Osteoblast (primary cell): ENCODE results near the gene SLC25A3. TPM values are rescaled to one million over a fixed set of nuclear protein-coding genes. Genes with fewer than 3 reads are reported as not detected.
A peak's percentile ranks its signal among the peaks of the same experiment; 100 is the strongest.
"Not testable (repeated sequence)": the region's sequence is repeated elsewhere in the genome, so short reads cannot be mapped to it uniquely, and the experiment has no call there.

Experiments
- DNase-seq: peaks from one replicate; pipeline ENCODE4 v3.0.0; 2011; ENCODE audit warnings: low spot score, mixed read lengths; ENCODE audit not compliant: insufficient read length; ENCODE audit errors: missing footprints
- H2AFZ ChIP-seq: 2 replicates; pipeline ENCODE4 v1.6.0; 2011; ENCODE audit warnings: mild to moderate bottlenecking, low read length
- H3K27ac ChIP-seq: 2 replicates; pipeline ENCODE4 v1.5.1; 2011; ENCODE audit warnings: mild to moderate bottlenecking, low read depth, low read length, moderate library complexity
- H3K27me3 ChIP-seq: 2 replicates; pipeline ENCODE4 v1.6.0; 2012; ENCODE audit warnings: mild to moderate bottlenecking, control low read depth, inconsistent platforms, low read length, moderate library complexity; ENCODE audit not compliant: insufficient read depth
- H3K36me3 ChIP-seq: 2 replicates; pipeline ENCODE4 v1.5.1; 2011; ENCODE audit warnings: mild to moderate bottlenecking, low read length, control low read depth, moderate library complexity; ENCODE audit not compliant: insufficient read depth
- H3K4me1 ChIP-seq: 2 replicates; pipeline ENCODE4 v1.5.1; 2011; ENCODE audit warnings: mild to moderate bottlenecking, low read length, control low read depth, moderate library complexity; ENCODE audit not compliant: insufficient read depth
- H3K4me2 ChIP-seq: 2 replicates; pipeline ENCODE4 v1.6.0; 2011; ENCODE audit warnings: mild to moderate bottlenecking, low read length; ENCODE audit not compliant: insufficient read depth
- H3K4me3 ChIP-seq: fragments of 200-600 bp; sonication (generic); 3 replicates; pipeline ENCODE4 v1.5.1; 2012; ENCODE audit warnings: mild to moderate bottlenecking, low read length, inconsistent platforms; ENCODE audit not compliant: insufficient read depth
- H3K79me2 ChIP-seq: 2 replicates; pipeline ENCODE4 v1.6.0; 2012; ENCODE audit warnings: mild to moderate bottlenecking, low read length, control low read depth, inconsistent platforms; ENCODE audit not compliant: insufficient read depth
- H3K9me3 ChIP-seq: 2 replicates; pipeline ENCODE4 v1.5.1; 2011; ENCODE audit warnings: low read depth, low read length, control low read depth
- H4K20me1 ChIP-seq: 2 replicates; pipeline ENCODE4 v1.6.0; 2012; ENCODE audit warnings: mild to moderate bottlenecking, low read length, control low read depth; ENCODE audit not compliant: insufficient read depth
- CTCF ChIP-seq: IDR thresholded peaks from 2 replicates; pipeline ENCODE4 v1.5.1; 2011; ENCODE audit warnings: mild to moderate bottlenecking, low read depth, low read length, moderate library complexity; ENCODE audit errors: extremely low read depth
- total RNA-seq: library from RNA; depleted of rRNA; stranded (reverse); fragments of >200 nt; gene quantifications from 2 replicates; pipeline ENCODE4 v1.2.3, GENCODE V29; 2012

Gene SLC25A3
- total RNA-seq, 1 donor: 771 TPM

- H3K27ac ChIP-seq: no peak overlapping the region
- DNase-seq: peak; percentile 48
- H3K4me3 ChIP-seq: no peak overlapping the region
- H3K79me2 ChIP-seq: peaks cover 27% of the 10 kb centered on the region
- H3K4me1 ChIP-seq: peaks cover 12% of the 10 kb centered on the region
- no peak overlapping the region for H3K4me2 ChIP-seq
- H3K36me3 ChIP-seq: peaks cover 9% of the 10 kb centered on the region
- no peak for TF ChIP-seq CTCF
- H4K20me1 ChIP-seq: peaks cover 26% of the 10 kb centered on the region
- H2AFZ ChIP-seq: peak overlapping the region; percentile 47
- H3K27me3 ChIP-seq: no peaks in the 10 kb centered on the region
- H3K9me3 ChIP-seq: no peaks in the 10 kb centered on the region
Measured at GRCh38 chr12:98591209-98591608, 2.3 kb upstream of the SLC25A3 start.

- peak; percentile 74 for DNase-seq
- no peaks in the 10 kb centered on the region for H3K9me3 ChIP-seq
- H3K4me2 ChIP-seq: peak overlapping the region; percentile 93
- H3K4me1 ChIP-seq: peaks cover 15% of the 10 kb centered on the region
- peak overlapping the region; percentile 95 for H3K27ac ChIP-seq
- peaks cover 44% of the 10 kb centered on the region for H3K79me2 ChIP-seq
- H3K36me3 ChIP-seq: peaks cover 26% of the 10 kb centered on the region
- TF ChIP-seq CTCF: no peak
- peaks cover 41% of the 10 kb centered on the region for H4K20me1 ChIP-seq
- no peaks in the 10 kb centered on the region for H3K27me3 ChIP-seq
- H3K4me3 ChIP-seq: peak overlapping the region; percentile 100
- H2AFZ ChIP-seq: peak overlapping the region; percentile 97
Measured at GRCh38 chr12:98592825-98593322, 612 bp upstream of the SLC25A3 start.

GRCh38 chr12:98594050-98594835, 757 bp downstream of the SLC25A3 start:
- Histone ChIP-seq H4K20me1 (peaks cover 42% of the 10 kb centered on the region), H3K27ac (peak overlapping the region; percentile 95), H3K27me3 (no peaks in the 10 kb centered on the region), H3K79me2 (peaks cover 51% of the 10 kb centered on the region), H3K4me3 (peak overlapping the region; percentile 100), H2AFZ (peak overlapping the region; percentile 79), H3K9me3 (no peaks in the 10 kb centered on the region), H3K4me1 (peaks cover 15% of the 10 kb centered on the region), H3K36me3 (peaks cover 37% of the 10 kb centered on the region), H3K4me2 (peak overlapping the region; percentile 94)
- TF ChIP-seq CTCF: no peak
- peak; percentile 26 for DNase-seq

- Histone ChIP-seq H3K27ac (peak overlapping the region; percentile 95), H3K9me3 (no peaks in the 10 kb centered on the region), H4K20me1 (peaks cover 51% of the 10 kb centered on the region), H2AFZ (no peak overlapping the region), H3K27me3 (no peaks in the 10 kb centered on the region), H3K4me3 (peak overlapping the region; percentile 100), H3K79me2 (peaks cover 59% of the 10 kb centered on the region), H3K4me2 (peak overlapping the region; percentile 94), H3K36me3 (peaks cover 49% of the 10 kb centered on the region), H3K4me1 (peaks cover 15% of the 10 kb centered on the region)
- no peak for DNase-seq
- no peak for TF ChIP-seq CTCF
Measured at GRCh38 chr12:98595243-98595988, 1.9 kb downstream of the SLC25A3 start.

GRCh38 chr12:98597313-98597712, 3.8 kb downstream of the SLC25A3 start:
- H3K27me3 ChIP-seq, H3K9me3 ChIP-seq, H3K27ac ChIP-seq, H2AFZ ChIP-seq, H3K4me3 ChIP-seq, H3K4me2 ChIP-seq, DNase-seq: not testable (repeated sequence)
- H3K36me3 ChIP-seq: peaks cover 68% of the 10 kb centered on the region
- peaks cover 15% of the 10 kb centered on the region for H3K4me1 ChIP-seq
- H4K20me1 ChIP-seq: peaks cover 58% of the 10 kb centered on the region
- peaks cover 64% of the 10 kb centered on the region for H3K79me2 ChIP-seq
